Right lung (tissue), 10 donors: ENCODE measurements around the gene ARHGAP24. TPM values are rescaled to one million over a fixed set of nuclear protein-coding genes. Genes with fewer than 3 reads are reported as not detected.

Experiments
- DNase-seq, 2 donors: peaks; one replicate each; pipeline ENCODE4 v3.0.0-alpha.2; 2013
- long read RNA-seq, 8 donors: transcript quantifications; one replicate each; lab custom pipeline, GENCODE V29; 2026
- polyA plus RNA-seq, 5 donors: library from polyadenylated mRNA; unstranded; fragments of 120-200 nt; gene quantifications; one replicate each; pipeline versions ENCODE4 v1.2.1 to v1.2.3, GENCODE V29; 2013; ENCODE audit warnings: inconsistent platforms in 1 of 5, low replicate concordance in 1 of 5; ENCODE audit not compliant: insufficient read length in 5 of 5, insufficient read depth in 1 of 5

The ARHGAP24 gene
- 10 to 100 TPM; 19.9 to 37.9 (median 26.8) TPM for polyA plus RNA-seq
- long read RNA-seq, donor 1, full-length matches to known transcripts = 1 of 12 reads
- long read RNA-seq, donor 1, partial matches to known transcripts = 11 of 12 reads
- long read RNA-seq, donor 1, other reads (novel, unspliced or antisense) = 0 of 12 reads
- long read RNA-seq, donor 2, partial matches to known transcripts = 0 of 3 reads
- long read RNA-seq, donor 2, other reads (novel, unspliced or antisense) = 0 of 3 reads
- long read RNA-seq, donor 3, partial matches to known transcripts = 7 of 9 reads
- long read RNA-seq, donor 3, other reads (novel, unspliced or antisense) = 0 of 9 reads
- long read RNA-seq, donor 4, partial matches to known transcripts = 7 of 9 reads
- long read RNA-seq, donor 4, other reads (novel, unspliced or antisense) = 0 of 9 reads
- long read RNA-seq, donor 5, full-length matches to known transcripts = 1 of 8 reads
- long read RNA-seq, donor 5, partial matches to known transcripts = 7 of 8 reads
- long read RNA-seq, donor 5, other reads (novel, unspliced or antisense) = 0 of 8 reads
- long read RNA-seq, donor 6, full-length matches to known transcripts = 2 of 7 reads
- long read RNA-seq, donor 6, partial matches to known transcripts = 5 of 7 reads
- long read RNA-seq, donor 6, other reads (novel, unspliced or antisense) = 0 of 7 reads
- long read RNA-seq, donor 7, full-length matches to known transcripts = 2 of 2 reads
- long read RNA-seq, donor 7, partial matches to known transcripts = 0 of 2 reads
- long read RNA-seq, donor 7, other reads (novel, unspliced or antisense) = 0 of 2 reads
- long read RNA-seq, donor 8, full-length matches to known transcripts = 1 of 1 reads
- long read RNA-seq, donor 8, partial matches to known transcripts = 0 of 1 reads
- long read RNA-seq, donor 8, other reads (novel, unspliced or antisense) = 0 of 1 reads

- peak; percentile 93 to 95 for DNase-seq
These were observed at the start of gene ARHGAP24 for GRCh38 chr4:85474818-85475630. Gene ARHGAP24, plus strand, starts transcription at chr4:85475150.

DNA sequence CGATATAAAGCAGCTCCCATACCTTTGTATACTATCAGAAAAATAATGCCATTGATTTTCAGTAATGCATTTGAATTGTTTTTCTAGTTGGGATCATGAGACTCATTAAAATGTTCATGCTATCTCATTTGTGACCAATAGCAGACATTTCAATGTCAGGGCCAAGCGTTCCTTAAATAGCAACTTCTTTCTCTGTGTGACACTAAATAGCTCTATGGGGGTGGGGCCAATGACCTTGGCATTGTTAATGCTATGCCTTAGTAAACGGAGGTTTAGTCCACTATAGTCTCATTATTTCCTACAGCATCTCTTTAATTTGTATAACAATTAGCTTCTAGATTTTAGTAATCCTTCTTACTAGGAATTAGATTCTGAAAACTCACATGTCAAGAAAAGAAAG lies 48.6 kb upstream of the ARHGAP24 start:
- no peak for DNase-seq

- DNase-seq = no peak
These were observed 47.8 kb upstream of the ARHGAP24 start for GRCh38 chr4:85427123-85427522.

DNA sequence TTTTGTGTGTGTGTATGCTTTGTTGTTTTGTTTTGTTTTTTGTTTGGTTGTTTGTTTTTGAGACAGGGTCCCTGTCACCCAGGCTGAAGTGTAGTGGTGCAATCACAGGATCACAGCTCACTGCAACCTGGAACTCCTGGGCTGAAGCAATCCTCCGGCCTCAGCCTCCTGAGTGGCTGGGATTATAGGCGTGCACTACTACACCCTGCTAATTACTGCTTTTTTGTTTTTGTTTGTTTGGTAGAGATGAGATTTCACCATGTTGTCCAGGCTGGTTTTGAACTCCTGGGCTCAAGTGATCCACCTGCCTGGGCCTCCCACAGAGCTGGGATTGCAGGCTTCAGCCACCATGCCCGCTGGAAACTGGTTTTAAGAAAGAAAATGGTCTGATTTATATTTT lies 44.7 kb upstream of the ARHGAP24 start:
- no peak for DNase-seq

DNA sequence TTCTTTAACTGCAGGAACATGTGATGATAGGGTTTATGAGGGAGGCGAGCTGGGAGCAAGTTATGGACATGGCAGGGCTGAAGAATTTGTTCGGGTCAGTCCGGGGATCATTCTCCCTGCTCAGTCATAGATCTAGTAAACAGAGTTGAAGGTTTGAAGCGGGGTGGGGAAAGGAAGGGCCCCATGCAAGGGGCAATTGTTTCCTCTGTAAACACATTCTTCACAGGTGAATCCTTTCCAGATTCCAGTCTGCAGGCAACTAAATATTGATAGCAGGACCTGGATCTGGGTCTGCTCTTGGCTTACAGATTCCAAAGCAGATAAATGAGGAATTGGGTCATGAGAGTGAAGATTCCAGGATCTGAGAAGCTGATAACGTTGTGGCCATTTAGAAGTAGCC lies 44.3 kb upstream of the ARHGAP24 start:
- no peak for DNase-seq

GRCh38 chr4:85431156-85431555 lies 43.8 kb upstream of the ARHGAP24 start:
- no peak for DNase-seq

DNA sequence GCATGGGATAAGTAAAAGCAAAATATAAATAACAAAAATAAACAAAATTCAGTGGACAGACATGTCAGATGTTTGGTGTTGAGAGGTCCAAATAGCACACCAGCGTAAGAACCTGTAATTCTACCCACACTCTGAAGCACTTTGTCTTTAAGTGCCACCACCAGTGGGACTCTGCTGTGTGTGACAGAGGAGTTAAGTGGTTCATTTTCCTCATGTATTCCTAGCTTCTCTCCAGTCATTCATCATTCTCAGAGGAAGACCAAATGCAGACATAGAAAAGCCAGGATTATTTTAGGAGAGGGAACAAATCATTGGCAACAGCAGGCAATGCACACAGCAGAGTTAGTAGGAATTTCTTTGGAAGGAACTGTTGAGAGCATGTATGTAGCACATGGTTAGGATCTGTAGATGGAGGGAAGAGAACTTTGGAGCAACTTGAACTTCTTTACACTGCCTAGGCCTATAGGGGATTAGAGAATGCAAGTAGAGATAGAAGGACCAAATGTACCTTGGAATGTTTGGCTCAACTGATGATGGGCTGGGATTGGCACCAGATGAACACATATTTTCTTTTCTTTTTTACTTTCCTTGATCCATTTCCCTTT lies 43.0 kb upstream of the ARHGAP24 start:
- DNase-seq = no peak

- no peak for DNase-seq
These were observed 29.8 kb upstream of the ARHGAP24 start for GRCh38 chr4:85445050-85445639.

DNA sequence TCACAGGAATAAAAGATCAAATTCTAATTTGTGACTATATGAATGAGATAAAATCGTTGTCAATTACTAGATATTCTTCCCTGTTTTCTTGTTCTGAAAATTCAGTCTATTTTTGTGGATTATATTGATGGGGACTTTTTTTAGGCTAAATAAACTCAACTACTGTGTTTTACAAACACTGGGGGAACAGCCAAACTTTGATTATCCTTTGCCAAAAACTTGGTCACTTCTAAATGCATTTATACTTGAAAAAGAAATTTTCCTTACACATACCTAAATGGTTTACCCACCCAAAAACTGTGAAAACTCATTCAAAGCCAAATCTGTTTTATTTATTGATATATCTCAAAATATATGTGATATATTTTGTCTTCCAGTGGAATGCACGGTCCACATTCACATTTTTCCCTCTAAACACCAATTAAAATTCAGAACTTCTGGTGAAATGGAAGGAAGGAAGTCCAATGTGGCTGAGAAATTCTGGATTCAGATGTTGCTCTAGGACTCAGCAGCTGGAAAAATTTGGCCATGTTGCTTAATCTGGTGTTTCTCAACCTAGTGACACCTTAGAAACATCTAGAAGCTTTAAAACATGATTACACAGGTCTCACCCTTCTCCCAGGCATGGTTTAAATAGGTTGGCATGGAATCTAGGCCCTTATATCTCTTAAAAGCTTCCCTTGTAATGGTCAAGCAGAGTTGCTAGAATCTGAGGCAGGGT lies 28.6 kb upstream of the ARHGAP24 start:
- DNase-seq = no peak

DNA sequence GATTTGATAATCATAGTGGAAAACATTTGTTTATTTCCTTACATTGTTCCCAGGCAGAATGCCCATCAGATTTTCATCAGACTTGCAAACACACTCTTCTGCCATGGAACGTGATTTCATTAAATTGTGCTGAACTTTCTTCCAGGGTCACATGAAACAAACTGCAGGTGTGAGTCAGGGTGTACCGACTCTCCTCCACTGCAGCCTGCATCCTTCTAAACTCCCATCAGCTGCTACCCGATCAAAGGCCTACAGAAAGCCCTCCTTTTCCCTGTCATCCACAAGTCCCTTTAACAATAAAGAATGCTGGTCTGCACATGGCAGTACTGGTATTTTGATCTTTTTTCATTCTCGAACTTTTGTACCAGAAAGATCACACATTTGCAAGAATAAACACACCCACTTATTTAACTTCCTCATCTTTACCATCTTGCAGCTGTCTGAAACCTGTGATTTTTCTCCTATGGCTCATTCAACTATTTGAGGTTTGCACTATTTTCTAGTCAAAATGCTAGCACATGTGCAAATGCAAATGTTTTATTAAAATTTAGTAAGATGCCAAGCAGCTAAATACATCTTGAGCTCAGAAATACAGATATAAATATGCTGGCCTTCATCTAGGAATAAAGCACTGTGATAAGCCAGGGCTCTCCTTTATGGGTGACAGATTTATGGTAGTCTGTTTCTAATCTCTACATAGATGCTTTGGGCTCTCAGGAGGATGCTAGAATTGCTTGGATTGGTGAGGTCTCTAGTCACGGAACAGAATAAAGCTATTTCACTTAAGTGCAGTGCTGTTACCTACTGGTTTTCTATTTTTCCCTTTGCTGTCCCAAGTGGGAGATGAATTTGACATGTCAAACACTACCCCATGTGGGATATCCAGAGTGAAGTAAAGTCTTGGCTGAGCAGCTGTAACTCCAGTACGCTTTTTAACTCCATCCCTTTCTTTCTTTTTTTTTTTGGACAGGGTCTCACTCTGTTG lies 25.8 kb upstream of the ARHGAP24 start:
- DNase-seq = no peak

- DNase-seq = peak; percentile 59 to 70
These were observed 22.8 kb upstream of the ARHGAP24 start for GRCh38 chr4:85452058-85452731.

GRCh38 chr4:85455942-85456341 lies 19.0 kb upstream of the ARHGAP24 start:
- no peak for DNase-seq

- peak in 1 of 2 donors; percentile 27 for DNase-seq
These were observed 17.0 kb upstream of the ARHGAP24 start for GRCh38 chr4:85457752-85458467.

GRCh38 chr4:85459736-85460135 lies 15.2 kb upstream of the ARHGAP24 start:
- DNase-seq = no peak

DNA sequence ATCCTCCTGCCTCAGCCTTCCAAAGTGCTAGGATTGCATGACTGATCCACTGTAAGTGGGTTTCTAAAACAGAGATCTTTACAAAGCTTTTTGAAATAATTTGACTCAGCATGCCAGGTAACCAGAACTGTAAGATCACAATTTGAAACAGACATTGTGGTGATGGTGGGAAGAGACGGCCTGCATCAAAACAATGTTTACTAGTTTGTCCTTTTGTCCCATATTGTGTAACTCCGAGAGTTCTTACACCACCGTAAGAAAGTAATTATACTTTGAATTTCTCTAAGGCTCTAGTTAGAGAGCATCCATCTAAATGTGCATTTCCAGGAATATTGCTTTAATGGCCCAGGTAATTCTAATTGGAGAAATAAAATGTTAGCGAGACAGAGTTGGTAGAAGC lies 594 bp upstream of the ARHGAP24 start:
- DNase-seq = no peak

DNA sequence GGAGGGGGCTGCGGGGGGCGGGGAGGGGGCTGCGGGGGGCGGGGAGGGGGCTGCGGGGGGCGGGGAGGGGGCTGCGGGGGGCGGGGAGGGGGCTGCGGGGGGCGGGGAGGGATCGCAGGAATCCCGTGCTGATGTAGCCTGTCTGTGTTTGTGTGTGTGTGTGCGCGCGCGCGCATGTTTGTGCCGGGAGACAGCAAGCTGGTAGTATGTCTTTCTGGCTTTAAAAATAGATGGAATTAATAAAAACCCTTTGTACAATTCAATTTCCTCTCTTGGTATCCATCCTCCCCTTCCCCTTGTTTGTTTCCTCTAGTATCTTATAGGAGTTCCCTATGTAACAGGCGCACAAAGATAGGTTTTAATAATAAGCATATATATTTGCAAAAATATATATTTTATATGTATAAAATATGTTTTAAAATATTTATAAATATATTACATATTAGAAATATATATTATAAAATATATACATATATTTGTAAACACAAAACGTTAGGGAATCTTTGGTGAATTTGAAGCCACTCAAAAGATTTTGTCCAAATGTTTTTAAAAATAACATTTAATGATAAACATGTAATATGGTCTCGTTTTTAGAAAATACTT lies 782 bp downstream of the ARHGAP24 start:
- no peak for DNase-seq

GRCh38 chr4:85476381-85476780 lies 1.4 kb downstream of the ARHGAP24 start:
- no peak for DNase-seq
